ENCODE data around the gene ENOPH1. TPM values are rescaled to one million over a fixed set of nuclear protein-coding genes. Genes with fewer than 3 reads are reported as not detected.

The ENOPH1 gene
- total RNA-seq, 2 experiments from 2014 or later, result 78.9 to 83.5 TPM

- DNase-seq (no peak), ATAC-seq (no peak)
- H3K4me1 Mint-ChIP-seq (ENCODE audit: low read depth), result no peaks in the 10 kb centered on the region
- ChIA-PET CTCF (no interaction called here), POLR2A (no interaction called here)
- no peaks in the 10 kb centered on the region for H3K9me3 Mint-ChIP-seq
- H3K36me3 Mint-ChIP-seq (ENCODE audit: low read depth), result peaks cover 7% of the 10 kb centered on the region
- H3K4me3 Mint-ChIP-seq, result no peak overlapping the region
- H3K27me3 Mint-ChIP-seq, result no peaks in the 10 kb centered on the region
- intact Hi-C loops (cut with micrococcal nuclease), result no loop called here
- TF ChIP-seq CTCF (IDR thresholded peaks at IDR 0.05), result no peak
- no peak overlapping the region for H3K27ac Mint-ChIP-seq
Measured at GRCh38 chr4:82480771-82481505, 50.5 kb downstream of the ENOPH1 start.

DNA sequence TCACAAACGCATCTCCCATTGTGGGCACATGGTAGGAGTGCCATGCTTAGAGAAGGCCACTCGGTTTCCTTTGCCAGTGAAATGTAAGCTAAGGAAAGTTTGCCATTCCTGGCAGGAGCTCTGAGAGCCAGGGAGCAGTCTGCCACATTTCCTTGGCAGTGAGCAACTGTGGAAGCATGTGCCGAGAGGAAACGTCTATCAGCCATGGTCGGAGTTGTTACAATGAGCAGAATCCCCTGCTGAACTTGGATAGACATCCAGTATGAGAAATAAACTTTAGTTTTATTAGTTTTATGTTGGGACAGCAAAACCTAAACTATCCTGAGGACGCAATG is 51.1 kb downstream of the ENOPH1 start:
- ChIA-PET CTCF (no interaction called here), POLR2A (no interaction called here)
- no peak overlapping the region for H3K4me3 Mint-ChIP-seq
- TF ChIP-seq CTCF (IDR thresholded peaks at IDR 0.05), result no peak
- H3K9me3 Mint-ChIP-seq, result no peaks in the 10 kb centered on the region
- ATAC-seq, result no peak
- H3K36me3 Mint-ChIP-seq (ENCODE audit: low read depth), result peaks cover 7% of the 10 kb centered on the region
- H3K27me3 Mint-ChIP-seq, result no peaks in the 10 kb centered on the region
- no peak for DNase-seq
- no peaks in the 10 kb centered on the region for H3K4me1 Mint-ChIP-seq (ENCODE audit: low read depth)
- intact Hi-C loops (cut with micrococcal nuclease), result no loop called here
- H3K27ac Mint-ChIP-seq, result no peak overlapping the region

- Mint-ChIP-seq H3K4me3 (no peak overlapping the region), H3K27me3 (no peaks in the 10 kb centered on the region), H3K9me3 (no peaks in the 10 kb centered on the region), H3K27ac (no peak overlapping the region), H3K4me1 (ENCODE audit: low read depth) (no peaks in the 10 kb centered on the region), H3K36me3 (ENCODE audit: low read depth) (peaks cover 7% of the 10 kb centered on the region)
- intact Hi-C loops (cut with micrococcal nuclease), result no loop called here
- ATAC-seq (no peak), DNase-seq (no peak)
- POLR2A ChIA-PET, result no interaction called here
- CTCF ChIA-PET, result no interaction called here
- no peak for TF ChIP-seq CTCF (IDR thresholded peaks at IDR 0.05)
Measured at GRCh38 chr4:82482387-82482786, 52.0 kb downstream of the ENOPH1 start.

- Mint-ChIP-seq H3K9me3 (no peaks in the 10 kb centered on the region), H3K4me3 (no peak overlapping the region), H3K36me3 (ENCODE audit: low read depth) (peaks cover 7% of the 10 kb centered on the region), H3K4me1 (ENCODE audit: low read depth) (no peaks in the 10 kb centered on the region), H3K27ac (no peak overlapping the region), H3K27me3 (no peaks in the 10 kb centered on the region)
- DNase-seq, result no peak
- no peak for ATAC-seq
- ChIA-PET CTCF (interaction anchor here (1.5 to 2.6 kb wide), 2 partner anchors 23 to 254 kb away, joined by 6 to 7 read pairs; no protein-coding TSS in a partner anchor), POLR2A (interaction anchor here (1.1 kb wide), 1 partner anchor 13 kb away, joined by 5 read pairs; no protein-coding TSS in a partner anchor)
- no peak for TF ChIP-seq CTCF (IDR thresholded peaks at IDR 0.05)
- intact Hi-C loops (cut with micrococcal nuclease), result no loop called here
Measured at GRCh38 chr4:82484996-82485783, 54.8 kb downstream of the ENOPH1 start.

GRCh38 chr4:82489076-82489475 is 58.7 kb downstream of the ENOPH1 start:
- intact Hi-C loops (cut with micrococcal nuclease), result no loop called here
- H3K9me3 Mint-ChIP-seq, result no peaks in the 10 kb centered on the region
- POLR2A ChIA-PET, result interaction anchor here (0.9 kb wide), 1 partner anchor 16 kb away, joined by 3 read pairs; no protein-coding TSS in a partner anchor
- H3K4me3 Mint-ChIP-seq, result no peak overlapping the region
- no peak for TF ChIP-seq CTCF (IDR thresholded peaks at IDR 0.05)
- H3K27me3 Mint-ChIP-seq, result no peaks in the 10 kb centered on the region
- ATAC-seq (no peak), DNase-seq (no peak)
- H3K27ac Mint-ChIP-seq, result no peak overlapping the region
- peaks cover 3% of the 10 kb centered on the region for H3K36me3 Mint-ChIP-seq (ENCODE audit: low read depth)
- no peaks in the 10 kb centered on the region for H3K4me1 Mint-ChIP-seq (ENCODE audit: low read depth)
- CTCF ChIA-PET, result interaction anchor here (1.2 to 1.5 kb wide), 2 partner anchors 13 to 250 kb away, joined by 3 to 6 read pairs; no protein-coding TSS in a partner anchor
